Measurements from ENCODE around the gene MCTP1. TPM values are rescaled to one million over a fixed set of nuclear protein-coding genes. Genes with fewer than 3 reads are reported as not detected.
A peak's percentile ranks its signal among the peaks of the same experiment; 100 is the strongest.

Gene MCTP1
- total and polyA plus RNA-seq, 10 of the 15 experiments (the other 5 are each of a cell fraction or from before 2014, with no cell fraction given) = 12.6 to 45.9 (median 18.8) TPM

- whole genome bisulfite sequencing (ENCODE audit: insufficient coverage, insufficient replicate concordance, low lambda C conversion rate, missing lambda C conversion rate) = 22% methylated on average over 2 of the region's 2 CpGs
These were observed 265.9 kb downstream of the MCTP1 start for GRCh38 chr5:95018946-95019345.

More at GRCh38 chr5:95018946-95019345, 265.9 kb downstream of the MCTP1 start:
- Histone ChIP-seq H2AFZ (ENCODE audit: control insufficient read depth, low read depth, low read length) (no peak overlapping the region), H3K27me3 (replicated peaks in 1 of 2; ENCODE audit: control insufficient read depth in 2 of 2, insufficient read depth in 2 of 2, low read length in 1 of 2) (no peaks in the 10 kb centered on the region), H3K27ac (ENCODE audit: control insufficient read depth, insufficient read depth) (no peak overlapping the region), H3K79me2 (ENCODE audit: control insufficient read depth, insufficient read depth, low read length) (peaks cover 7% of the 10 kb centered on the region), H3K9me3 (replicated peaks; ENCODE audit: control insufficient read depth, insufficient read depth, low read length) (no peaks in the 10 kb centered on the region), H3K9ac (ENCODE audit: control insufficient read depth, insufficient read depth, low read length) (no peak overlapping the region), H3K4me3 (no peak overlapping the region), H3K4me2 (ENCODE audit: control insufficient read depth, insufficient read depth) (no peak overlapping the region), H3K36me3 (ENCODE audit: control insufficient read depth in 2 of 2, insufficient read depth in 2 of 2, low read length in 1 of 2) (peaks cover 0 to 3% of the 10 kb centered on the region in 2 experiments; a peak in 3 of 4 replicates), H4K20me1 (ENCODE audit: control insufficient read depth, insufficient read depth) (no peaks in the 10 kb centered on the region), H3K4me1 (ENCODE audit: control insufficient read depth, insufficient read depth, low read length) (peaks cover 16% of the 10 kb centered on the region)
- ATAC-seq (no peak), FAIRE-seq (no peak), DNase-seq (ENCODE audit: low read depth, low spot score) (no peak)
- SMC1A ChIA-PET (ENCODE audit: uncharacterized antibody, unreplicated experiment) = interaction anchor here (0.9 to 2.2 kb wide), 4 partner anchors 53 to 69 kb away, joined by 3 to 8 read pairs (median 6); no protein-coding TSS in a partner anchor
- in situ Hi-C loops (cut with MboI) (no loop called here), intact Hi-C loops (cut with micrococcal nuclease; ENCODE audit: unreplicated experiment) (no loop called here)
- no TSS peak for BruUV-seq (replicated peaks)
- no peak for TF ChIP-seq ZZZ3 (IDR thresholded peaks at IDR 0.05; ENCODE audit: control insufficient read depth, insufficient read length, low read depth)
- TF ChIP-seq ZBTB40 (IDR thresholded peaks at IDR 0.05; ENCODE audit: borderline replicate concordance) = peak; percentile 88
- TF ChIP-seq EGR1 (IDR thresholded peaks at IDR 0.05; ENCODE audit: borderline replicate concordance in 1 of 2, low read depth in 2 of 2, low read length in 2 of 2) = no peak
- no peak for TF ChIP-seq STAT1 (conservative IDR thresholded peaks at IDR 0.05)
- TF ChIP-seq CREM (IDR thresholded peaks at IDR 0.05; ENCODE audit: low read depth) = no peak
- no peak for TF ChIP-seq IKZF1 (conservative IDR thresholded peaks at IDR 0.05)
- no peak for TF ChIP-seq HDAC6 (IDR thresholded peaks at IDR 0.05; ENCODE audit: unreplicated experiment)
- no peak for TF ChIP-seq HDGF (IDR thresholded peaks at IDR 0.05)
- no peak for TF ChIP-seq CHD1 (IDR thresholded peaks at IDR 0.05; ENCODE audit: low read depth, low read length)
- TF ChIP-seq EP300 (IDR thresholded peaks at IDR 0.05; ENCODE audit: borderline replicate concordance in 1 of 2, control insufficient read depth in 1 of 2, low read depth in 2 of 2, low read length in 2 of 2) = 0 out of 4 replicates have a peak, but pooled peaks of 1 of the 2 experiments have one; percentile 19
- CTCF ChIA-PET = interaction anchor here (1.2 to 1.6 kb wide), 2 partner anchors 49 to 62 kb away, joined by 3 to 4 read pairs; no protein-coding TSS in a partner anchor
- POLR2A ChIA-PET = interaction anchor here (0.6 kb wide), 1 partner anchor 62 kb away, joined by 4 read pairs; no protein-coding TSS in a partner anchor
- RAD21 ChIA-PET (ENCODE audit: unreplicated experiment) = interaction anchor here (1.2 kb wide), 1 partner anchor 65 kb away, joined by 3 read pairs; no protein-coding TSS in a partner anchor

Data from GM12878 (cell line).